ENCODE measurements around the gene GPX8. TPM values are rescaled to one million over a fixed set of nuclear protein-coding genes. Genes with fewer than 3 reads are reported as not detected.

Gene GPX8
- total RNA-seq, 1 experiment from 2014 or later: 37.9 TPM

DNA sequence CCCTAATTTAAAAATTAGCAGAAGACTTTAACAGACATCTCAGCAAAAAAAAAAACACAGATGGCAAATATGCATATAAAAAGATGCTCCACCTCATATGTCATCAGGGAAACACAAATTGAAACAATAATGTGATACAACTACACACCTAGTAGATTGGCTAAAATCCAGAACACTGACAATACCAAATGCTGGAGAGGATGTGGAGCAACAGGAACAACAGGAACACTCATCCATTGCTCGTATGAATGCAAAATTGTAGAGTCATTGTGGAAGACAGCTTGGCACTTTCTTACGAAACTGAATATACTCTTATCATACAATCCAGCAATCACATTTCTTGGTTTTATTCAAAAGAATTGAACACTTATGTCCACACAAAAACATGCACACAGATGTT is 45.0 kb downstream of the GPX8 start:
- no peak overlapping the region for H4K5ac ChIP-seq (ENCODE audit: insufficient read length, low read depth, low read length)
- no peaks in the 10 kb centered on the region for H3K4me1 ChIP-seq (ENCODE audit: insufficient read depth, low read length)
- H3K9ac ChIP-seq (ENCODE audit: extremely low read depth, insufficient read length, low read length): no peak overlapping the region
- H3K27me3 ChIP-seq (ENCODE audit: insufficient read depth, low read length): no peaks in the 10 kb centered on the region
- Mint-ChIP-seq H3K27ac (no peak overlapping the region), H3K4me1 (no peaks in the 10 kb centered on the region), H3K9me3 (no peaks in the 10 kb centered on the region), H3K36me3 (ENCODE audit: insufficient read depth in 1 of 3, low read depth in 3 of 3) (no peaks in the 10 kb centered on the region), H3K4me3 (no peak overlapping the region), H3K27me3 (ENCODE audit: low read depth) (peaks cover 40% of the 10 kb centered on the region)
- no peak overlapping the region for H3K27ac ChIP-seq (ENCODE audit: insufficient read length, low read depth, low read length)
- WGBS (ENCODE audit: extremely low coverage, insufficient read length, low lambda C conversion rate): no CpG with 5 or more reads among the region's 2 CpGs
- no peaks in the 10 kb centered on the region for H3K9me3 ChIP-seq (ENCODE audit: control insufficient read depth, low read depth, low read length)
- H3K79me2 ChIP-seq (ENCODE audit: insufficient read depth, low read length): no peaks in the 10 kb centered on the region
- no peak overlapping the region for H2AFZ ChIP-seq (ENCODE audit: low read length)
- DNase-seq: no peak
- H4K8ac ChIP-seq (replicated peaks; ENCODE audit: insufficient read length, low read depth, low read length): no peak overlapping the region
- H3K23ac ChIP-seq (ENCODE audit: insufficient read length, low read depth, low read length): no peak overlapping the region
- H2BK12ac ChIP-seq (ENCODE audit: insufficient read length, low read depth, low read length): no peak overlapping the region
- no peak overlapping the region for H2BK120ac ChIP-seq (ENCODE audit: low read depth, low read length, poor library complexity, severe bottlenecking)
- H3K79me1 ChIP-seq (ENCODE audit: insufficient read depth, low read depth, low read length, poor library complexity, severe bottlenecking): no peaks in the 10 kb centered on the region
- H2BK15ac ChIP-seq (ENCODE audit: low read depth, low read length): no peak overlapping the region
- no peak overlapping the region for H3T11ph ChIP-seq (ENCODE audit: low read length)
- H3K23me2 ChIP-seq (ENCODE audit: insufficient read length, low read depth, low read length, poor library complexity, severe bottlenecking): no peaks in the 10 kb centered on the region
- no peak overlapping the region for H3K14ac ChIP-seq (ENCODE audit: insufficient read depth, low read length)
- H3K4me2 ChIP-seq (ENCODE audit: insufficient read depth, insufficient read length, low read length): no peak overlapping the region
- H3K18ac ChIP-seq (ENCODE audit: insufficient read length, low read depth, low read length): no peak overlapping the region
- H2BK20ac ChIP-seq (ENCODE audit: low read depth, low read length, poor library complexity, severe bottlenecking): no peak overlapping the region
- no peak overlapping the region for H3K4ac ChIP-seq (ENCODE audit: low read depth, low read length)
- no peaks in the 10 kb centered on the region for H4K20me1 ChIP-seq (ENCODE audit: control insufficient read depth, insufficient read depth, insufficient read length)
- no peak overlapping the region for H2BK5ac ChIP-seq (ENCODE audit: insufficient read length, low read length)
- TF ChIP-seq, protein P1, sequence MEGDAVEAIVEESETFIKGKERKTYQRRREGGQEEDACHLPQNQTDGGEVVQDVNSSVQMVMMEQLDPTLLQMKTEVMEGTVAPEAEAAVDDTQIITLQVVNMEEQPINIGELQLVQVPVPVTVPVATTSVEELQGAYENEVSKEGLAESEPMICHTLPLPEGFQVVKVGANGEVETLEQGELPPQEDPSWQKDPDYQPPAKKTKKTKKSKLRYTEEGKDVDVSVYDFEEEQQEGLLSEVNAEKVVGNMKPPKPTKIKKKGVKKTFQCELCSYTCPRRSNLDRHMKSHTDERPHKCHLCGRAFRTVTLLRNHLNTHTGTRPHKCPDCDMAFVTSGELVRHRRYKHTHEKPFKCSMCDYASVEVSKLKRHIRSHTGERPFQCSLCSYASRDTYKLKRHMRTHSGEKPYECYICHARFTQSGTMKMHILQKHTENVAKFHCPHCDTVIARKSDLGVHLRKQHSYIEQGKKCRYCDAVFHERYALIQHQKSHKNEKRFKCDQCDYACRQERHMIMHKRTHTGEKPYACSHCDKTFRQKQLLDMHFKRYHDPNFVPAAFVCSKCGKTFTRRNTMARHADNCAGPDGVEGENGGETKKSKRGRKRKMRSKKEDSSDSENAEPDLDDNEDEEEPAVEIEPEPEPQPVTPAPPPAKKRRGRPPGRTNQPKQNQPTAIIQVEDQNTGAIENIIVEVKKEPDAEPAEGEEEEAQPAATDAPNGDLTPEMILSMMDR (conservative IDR thresholded peaks at IDR 0.05): no peak
- H3K56ac ChIP-seq (ENCODE audit: insufficient read length, low read depth, low read length): no peak overlapping the region
- no peak overlapping the region for H2AK5ac ChIP-seq (ENCODE audit: insufficient read length, low read length)
- no peak overlapping the region for H4K91ac ChIP-seq (ENCODE audit: insufficient read length, low read depth, low read length)

Measured in H9 (cell line).